Adrenal gland (tissue), 5 donors: ENCODE measurements around the gene SLC6A13.

Experiments
- POLR2A ChIP-seq, 2 donors: fragments of 450-650 bp; IDR thresholded peaks; one replicate each; pipeline ENCODE4 v1.6.1; 2017; ENCODE audit warnings: antibody characterized with exemption in 2 of 2, mild to moderate bottlenecking in 2 of 2, moderate library complexity in 1 of 2
- TF ChIP-seq, protein P1 (sequence below), 6 experiments: fragments of 450-650 bp in 4 of 6; fragments of 200-600 bp in 2 of 6; sonication (generic) in 1 of 6; IDR thresholded peaks; 1 replicate in 5 of 6; 2 replicates in 1 of 6; pipeline versions ENCODE4 v1.5.1 to v1.8.0; 2016 to 2021; ENCODE audit warnings: antibody characterized with exemption in 6 of 6, mild to moderate bottlenecking in 2 of 6, moderate library complexity in 1 of 6
- donor health status: DM: no; HTN: no; CAD: no.

DNA sequence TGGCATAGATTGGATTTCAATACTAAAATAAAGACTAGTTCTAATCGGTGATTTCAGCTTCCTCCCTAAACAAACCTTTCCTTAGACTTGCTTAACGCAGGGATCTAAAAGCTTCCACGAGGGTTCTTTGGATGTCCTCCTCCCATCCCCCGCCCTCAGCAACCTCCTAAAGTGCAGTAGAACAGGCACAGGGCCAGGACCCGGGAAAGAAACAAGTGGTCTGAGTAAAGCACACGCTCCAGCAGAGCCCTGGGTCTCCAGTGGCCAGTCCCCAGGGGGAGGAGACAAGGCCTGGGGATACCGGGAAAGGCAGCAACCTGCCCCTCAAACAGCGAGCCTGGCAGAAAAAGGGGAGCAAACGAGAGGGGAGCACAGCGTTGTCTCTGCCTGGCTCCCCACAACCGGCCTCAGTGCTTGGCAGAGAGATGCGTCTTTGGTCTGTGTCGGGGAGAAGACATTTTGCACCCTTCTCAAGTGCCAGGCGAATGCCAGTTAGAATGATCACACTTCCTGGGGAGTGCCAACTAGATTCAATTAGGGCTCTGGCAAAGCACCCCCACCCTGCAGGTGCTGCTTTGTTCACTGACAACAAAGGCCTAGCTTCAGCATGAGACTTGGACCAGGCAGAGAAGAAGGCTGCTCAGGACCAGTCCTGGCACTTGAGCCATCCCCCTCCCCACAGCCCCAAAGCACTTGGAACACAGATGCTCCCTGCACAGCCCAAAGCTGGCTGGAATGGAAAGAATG lies 31.5 kb downstream of the SLC6A13 start:
- TF ChIP-seq, protein P1, sequence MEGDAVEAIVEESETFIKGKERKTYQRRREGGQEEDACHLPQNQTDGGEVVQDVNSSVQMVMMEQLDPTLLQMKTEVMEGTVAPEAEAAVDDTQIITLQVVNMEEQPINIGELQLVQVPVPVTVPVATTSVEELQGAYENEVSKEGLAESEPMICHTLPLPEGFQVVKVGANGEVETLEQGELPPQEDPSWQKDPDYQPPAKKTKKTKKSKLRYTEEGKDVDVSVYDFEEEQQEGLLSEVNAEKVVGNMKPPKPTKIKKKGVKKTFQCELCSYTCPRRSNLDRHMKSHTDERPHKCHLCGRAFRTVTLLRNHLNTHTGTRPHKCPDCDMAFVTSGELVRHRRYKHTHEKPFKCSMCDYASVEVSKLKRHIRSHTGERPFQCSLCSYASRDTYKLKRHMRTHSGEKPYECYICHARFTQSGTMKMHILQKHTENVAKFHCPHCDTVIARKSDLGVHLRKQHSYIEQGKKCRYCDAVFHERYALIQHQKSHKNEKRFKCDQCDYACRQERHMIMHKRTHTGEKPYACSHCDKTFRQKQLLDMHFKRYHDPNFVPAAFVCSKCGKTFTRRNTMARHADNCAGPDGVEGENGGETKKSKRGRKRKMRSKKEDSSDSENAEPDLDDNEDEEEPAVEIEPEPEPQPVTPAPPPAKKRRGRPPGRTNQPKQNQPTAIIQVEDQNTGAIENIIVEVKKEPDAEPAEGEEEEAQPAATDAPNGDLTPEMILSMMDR (IDR thresholded peaks at IDR 0.05), result no peak
- TF ChIP-seq POLR2A (IDR thresholded peaks at IDR 0.05), result no peak
